ENCODE measurements around the gene SPANXN4. TPM values are rescaled to one million over a fixed set of nuclear protein-coding genes. Genes with fewer than 3 reads are reported as not detected.

The SPANXN4 gene
- not detected for total RNA-seq

- no peaks in the 10 kb centered on the region for H3K36me3 ChIP-seq
- no peak within 1 kb of the TSS for H3K27ac ChIP-seq
- H3K9me3 ChIP-seq = no peaks in the 10 kb centered on the region
- 82% methylated on average over 2 of the region's 2 CpGs for WGBS
- H3K4me1 ChIP-seq = no peaks in the 10 kb centered on the region
- no peak for DNase-seq (ENCODE audit: low spot score in 2 of 2)
- TF ChIP-seq EP300 (IDR thresholded peaks at IDR 0.05) (no peak), CTCF (IDR thresholded peaks at IDR 0.05) (no peak), POLR2A (IDR thresholded peaks at IDR 0.05) (no peak), POLR2AphosphoS5 (IDR thresholded peaks at IDR 0.05) (no peak)
- H3K27me3 ChIP-seq = no peaks in the 10 kb centered on the region
- H3K4me3 ChIP-seq = no peak within 1 kb of the TSS
Measured at GRCh38 chrX:143025628-143026027, at the start of gene SPANXN4. TSS of gene SPANXN4 (plus strand) at chrX:143025928. CDS start at chrX:143026015, 87 bp downstream.

- Histone ChIP-seq H3K4me3 (no peak overlapping the region), H3K27ac (no peak overlapping the region), H3K27me3 (no peaks in the 10 kb centered on the region), H3K36me3 (no peaks in the 10 kb centered on the region), H3K4me1 (no peaks in the 10 kb centered on the region), H3K9me3 (no peaks in the 10 kb centered on the region)
- DNase-seq (ENCODE audit: low spot score in 2 of 2) = no peak
- 65% methylated on average over 6 of the region's 6 CpGs for WGBS
- TF ChIP-seq CTCF (IDR thresholded peaks at IDR 0.05) (no peak), POLR2A (IDR thresholded peaks at IDR 0.05) (no peak), EP300 (IDR thresholded peaks at IDR 0.05) (no peak), POLR2AphosphoS5 (IDR thresholded peaks at IDR 0.05) (no peak)
Measured at GRCh38 chrX:142977128-142977914, 48.4 kb upstream of the SPANXN4 start.

- H3K27ac ChIP-seq = no peak overlapping the region
- TF ChIP-seq POLR2AphosphoS5 (IDR thresholded peaks at IDR 0.05) (no peak), EP300 (IDR thresholded peaks at IDR 0.05) (no peak), POLR2A (IDR thresholded peaks at IDR 0.05) (no peak), CTCF (IDR thresholded peaks at IDR 0.05) (no peak)
- 37% methylated on average over 4 of the region's 4 CpGs for WGBS
- H3K27me3 ChIP-seq = no peaks in the 10 kb centered on the region
- no peaks in the 10 kb centered on the region for H3K36me3 ChIP-seq
- H3K4me3 ChIP-seq = no peak overlapping the region
- H3K4me1 ChIP-seq = no peaks in the 10 kb centered on the region
- DNase-seq (ENCODE audit: low spot score in 2 of 2) = no peak
- no peaks in the 10 kb centered on the region for H3K9me3 ChIP-seq
Measured at GRCh38 chrX:142978130-142978684, 47.5 kb upstream of the SPANXN4 start.

GRCh38 chrX:142982679-142983078, 43.0 kb upstream of the SPANXN4 start:
- DNase-seq (ENCODE audit: low spot score in 2 of 2) = no peak
- Histone ChIP-seq H3K4me3 (no peak overlapping the region), H3K4me1 (no peaks in the 10 kb centered on the region), H3K27me3 (no peaks in the 10 kb centered on the region), H3K27ac (no peak overlapping the region), H3K9me3 (no peaks in the 10 kb centered on the region), H3K36me3 (no peaks in the 10 kb centered on the region)
- TF ChIP-seq POLR2AphosphoS5 (IDR thresholded peaks at IDR 0.05) = no peak
- TF ChIP-seq EP300 (IDR thresholded peaks at IDR 0.05) = no peak
- TF ChIP-seq CTCF (IDR thresholded peaks at IDR 0.05) = no peak
- TF ChIP-seq POLR2A (IDR thresholded peaks at IDR 0.05) = no peak
- 28% methylated on average over 2 of the region's 2 CpGs for WGBS

GRCh38 chrX:142994988-142995387, 30.7 kb upstream of the SPANXN4 start:
- WGBS = 22% methylated on average over 2 of the region's 2 CpGs
- Histone ChIP-seq H3K27ac (no peak overlapping the region), H3K36me3 (no peaks in the 10 kb centered on the region), H3K27me3 (no peaks in the 10 kb centered on the region), H3K4me3 (no peak overlapping the region), H3K4me1 (no peaks in the 10 kb centered on the region), H3K9me3 (no peaks in the 10 kb centered on the region)
- TF ChIP-seq POLR2A (IDR thresholded peaks at IDR 0.05) (no peak), POLR2AphosphoS5 (IDR thresholded peaks at IDR 0.05) (no peak), EP300 (IDR thresholded peaks at IDR 0.05) (no peak)
- no peak for DNase-seq (ENCODE audit: low spot score in 2 of 2)
